H7 (cell line): ENCODE measurements around the gene DNAH12. TPM values are rescaled to one million over a fixed set of nuclear protein-coding genes. Genes with fewer than 3 reads are reported as not detected.
"Not testable (repeated sequence)": the region's sequence is repeated elsewhere in the genome, so short reads cannot be mapped to it uniquely, and the experiment has no call there.

Experiments
- DNase-seq: peaks from one replicate; pipeline ENCODE4 v3.0.0; 2012
- H3K27me3 ChIP-seq: 2 replicates; pipeline ENCODE4 v1.6.0; 2011; ENCODE audit warnings: mild to moderate bottlenecking, low read length; ENCODE audit not compliant: control insufficient read depth, insufficient read depth
- H3K36me3 ChIP-seq: replicated peaks from 2 replicates; pipeline ENCODE4 v1.5.1; 2011; ENCODE audit warnings: low read length; ENCODE audit not compliant: control insufficient read depth, insufficient read depth
- H3K4me3 ChIP-seq: 2 replicates; pipeline ENCODE4 v1.5.1; 2011; ENCODE audit warnings: low read depth, mild to moderate bottlenecking, control low read depth, low read length, moderate library complexity; ENCODE audit not compliant: insufficient read depth
- total RNA-seq: library from RNA; depleted of rRNA; stranded (reverse); fragments of >200 nt; shearing (Covaris generic); gene quantifications from 2 replicates; pipeline ENCODE4 v1.2.3, GENCODE V29; 2014

The DNAH12 gene
- total RNA-seq, 1 experiment from 2014 or later: not detected

- H3K36me3 ChIP-seq, H3K27me3 ChIP-seq, H3K4me3 ChIP-seq, DNase-seq: not testable (repeated sequence)
Observed at GRCh38 chr3:57477193-57477592, 67.0 kb downstream of the DNAH12 start.

DNA sequence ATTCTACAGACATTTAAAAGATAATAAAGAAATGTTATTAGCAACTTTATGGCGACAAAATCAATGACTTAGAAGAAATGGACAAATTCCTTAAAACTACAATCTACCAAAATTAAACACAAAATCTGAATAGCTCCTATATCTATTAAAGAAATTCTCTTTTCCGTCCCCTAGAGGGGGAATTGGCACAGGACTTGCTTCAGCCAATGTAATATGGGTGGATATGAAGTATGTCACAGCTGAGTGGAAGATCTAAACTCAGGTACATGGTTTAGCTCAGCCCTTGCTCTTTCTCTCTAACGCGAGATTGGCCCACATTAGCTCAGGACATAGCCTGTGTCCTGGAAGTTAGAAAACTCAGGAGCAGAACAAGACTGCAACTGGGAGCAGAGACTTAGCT lies 79.3 kb downstream of the DNAH12 start:
- no peak for DNase-seq
- Histone ChIP-seq H3K4me3 (no peak overlapping the region), H3K27me3 (no peaks in the 10 kb centered on the region), H3K36me3 (no peaks in the 10 kb centered on the region)

DNA sequence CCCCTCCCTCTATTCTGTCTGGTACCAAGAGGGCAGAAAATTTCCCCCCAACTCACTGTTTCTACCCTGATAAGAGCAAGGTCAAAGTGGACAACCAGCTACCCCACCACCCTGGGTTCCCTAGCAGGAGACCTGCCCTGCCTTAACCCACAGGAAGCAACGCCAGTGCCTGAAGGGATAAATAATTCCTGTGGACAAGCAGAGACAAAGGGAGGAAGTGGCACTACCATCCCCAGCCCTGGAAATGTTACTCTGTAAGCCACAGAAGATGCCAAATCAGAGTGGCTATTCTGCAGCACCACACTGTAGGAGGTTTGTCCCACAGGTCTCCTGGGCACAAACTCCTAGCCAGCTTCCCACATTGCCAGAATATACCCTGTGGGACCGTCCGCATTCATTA lies 80.1 kb downstream of the DNAH12 start:
- no peak overlapping the region for H3K4me3 ChIP-seq
- H3K27me3 ChIP-seq: no peaks in the 10 kb centered on the region
- H3K36me3 ChIP-seq: no peaks in the 10 kb centered on the region
- DNase-seq: no peak

- Histone ChIP-seq H3K4me3 (no peak overlapping the region), H3K36me3 (no peaks in the 10 kb centered on the region), H3K27me3 (no peaks in the 10 kb centered on the region)
- DNase-seq: no peak
Observed at GRCh38 chr3:57451150-57451846, 92.8 kb downstream of the DNAH12 start.

- not testable (repeated sequence) for H3K4me3 ChIP-seq, DNase-seq, H3K36me3 ChIP-seq, H3K27me3 ChIP-seq
Observed at GRCh38 chr3:57449276-57449847, 94.8 kb downstream of the DNAH12 start.

DNA sequence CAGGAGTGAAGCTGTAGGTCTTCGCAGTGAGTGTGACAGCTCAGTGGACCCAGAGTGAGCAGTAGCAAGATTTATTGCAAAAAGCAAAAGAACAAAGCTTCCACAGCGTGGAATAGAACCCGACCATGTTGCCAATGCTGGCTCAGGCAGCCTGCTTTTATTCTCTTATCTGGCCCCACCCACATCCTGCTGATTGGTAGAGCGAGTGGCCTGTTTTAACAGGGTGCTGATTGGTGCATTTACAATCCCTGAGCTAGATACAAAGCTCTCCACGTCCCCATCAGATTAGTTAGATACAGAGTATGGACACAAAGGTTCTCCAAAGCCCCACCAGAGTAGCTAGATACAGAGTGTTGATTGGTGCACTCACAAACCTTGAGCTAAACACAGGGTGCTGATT lies 95.7 kb downstream of the DNAH12 start:
- not testable (repeated sequence) for H3K36me3 ChIP-seq, H3K27me3 ChIP-seq, DNase-seq, H3K4me3 ChIP-seq

- no peaks in the 10 kb centered on the region for H3K36me3 ChIP-seq
- H3K4me3 ChIP-seq: no peak overlapping the region
- DNase-seq: no peak
- H3K27me3 ChIP-seq: no peaks in the 10 kb centered on the region
Observed at GRCh38 chr3:57446318-57446841, 97.8 kb downstream of the DNAH12 start.

- no peak overlapping the region for H3K4me3 ChIP-seq
- no peak for DNase-seq
- H3K36me3 ChIP-seq: no peaks in the 10 kb centered on the region
- H3K27me3 ChIP-seq: no peaks in the 10 kb centered on the region
Observed at GRCh38 chr3:57444469-57444868, 99.7 kb downstream of the DNAH12 start.

GRCh38 chr3:57440144-57440543 lies 104.0 kb downstream of the DNAH12 start:
- not testable (repeated sequence) for H3K27me3 ChIP-seq, H3K36me3 ChIP-seq, H3K4me3 ChIP-seq, DNase-seq

DNA sequence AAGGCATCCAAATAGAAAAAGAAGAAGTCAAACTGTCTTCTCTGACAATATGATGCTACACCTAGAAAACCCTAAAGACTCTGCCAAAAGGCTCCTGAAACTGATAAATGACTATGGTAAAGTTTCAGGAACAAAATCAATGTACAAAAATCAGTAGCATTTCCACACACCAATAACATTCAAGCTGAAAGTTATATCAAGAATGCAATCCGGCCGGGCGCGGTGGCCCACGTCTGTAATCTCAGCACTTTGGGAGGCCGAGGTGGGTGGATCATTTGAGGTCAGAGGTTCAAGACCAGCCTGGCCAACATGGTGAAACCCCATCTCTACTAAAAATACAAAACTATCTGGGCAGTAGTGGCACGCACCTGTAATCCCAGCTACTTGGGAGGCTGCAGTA lies 105.7 kb downstream of the DNAH12 start:
- H3K36me3 ChIP-seq: not testable (repeated sequence)

GRCh38 chr3:57436195-57436761 lies 107.9 kb downstream of the DNAH12 start:
- H3K36me3 ChIP-seq: no peaks in the 10 kb centered on the region
- DNase-seq: no peak
- no peaks in the 10 kb centered on the region for H3K27me3 ChIP-seq
- H3K4me3 ChIP-seq: no peak overlapping the region

More for the DNA sequence above, 105.7 kb downstream of the DNAH12 start:
- not testable (repeated sequence) for DNase-seq, H3K27me3 ChIP-seq, H3K4me3 ChIP-seq

GRCh38 chr3:57434041-57434440 lies 110.1 kb downstream of the DNAH12 start:
- H3K27me3 ChIP-seq: no peaks in the 10 kb centered on the region
- DNase-seq: peak; percentile 40
- H3K4me3 ChIP-seq: no peak overlapping the region
- H3K36me3 ChIP-seq: no peaks in the 10 kb centered on the region

GRCh38 chr3:57423335-57423734 lies 120.8 kb downstream of the DNAH12 start:
- no peaks in the 10 kb centered on the region for H3K27me3 ChIP-seq
- no peak overlapping the region for H3K4me3 ChIP-seq
- peak; percentile 16 for DNase-seq
- H3K36me3 ChIP-seq: no peaks in the 10 kb centered on the region

DNA sequence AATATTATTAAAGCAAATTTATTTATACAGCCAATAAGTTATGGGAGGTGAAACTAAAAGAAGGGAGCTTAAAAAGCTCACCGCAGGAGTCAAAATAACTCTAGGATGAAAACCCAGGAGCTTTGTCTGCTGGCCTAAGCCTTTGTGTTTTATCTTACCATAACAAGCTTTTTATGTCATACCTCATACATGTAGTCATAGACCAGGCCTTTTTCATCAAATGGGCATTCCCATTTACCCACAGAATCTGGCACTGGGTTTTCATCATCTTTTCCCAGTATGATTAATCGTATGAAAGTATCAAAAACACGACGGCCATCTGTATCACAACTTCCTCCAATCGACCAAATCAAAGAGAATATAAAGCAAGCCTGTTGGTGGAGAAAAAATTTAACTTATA lies 122.8 kb downstream of the DNAH12 start:
- Histone ChIP-seq H3K36me3 (no peaks in the 10 kb centered on the region), H3K27me3 (no peaks in the 10 kb centered on the region), H3K4me3 (no peak overlapping the region)
- no peak for DNase-seq

- DNase-seq: no peak
- Histone ChIP-seq H3K4me3 (no peak overlapping the region), H3K36me3 (no peaks in the 10 kb centered on the region), H3K27me3 (no peaks in the 10 kb centered on the region)
Observed at GRCh38 chr3:57420001-57420400, 124.1 kb downstream of the DNAH12 start.
